Ovary (tissue), 9 donors: ENCODE measurements around the gene GLYR1. TPM values are rescaled to one million over a fixed set of nuclear protein-coding genes. Genes with fewer than 3 reads are reported as not detected.

Experiments used
- DNase-seq, 5 donors: peaks; one replicate each; pipeline ENCODE4 v3.0.0-alpha.2; 2019 to 2020
- H3K27ac ChIP-seq, 2 donors: fragments of 200-600 bp; one replicate each; pipeline versions ENCODE4 v1.5.1 to v1.8.0; 2019 to 2022
- H3K27me3 ChIP-seq: fragments of 200-600 bp; one replicate; pipeline ENCODE4 v1.8.0; 2022
- H3K36me3 ChIP-seq: fragments of 200-600 bp; sonication (generic); one replicate; pipeline ENCODE4 v1.5.1; 2019
- H3K4me1 ChIP-seq: one replicate; pipeline ENCODE4 v1.8.1; 2013; ENCODE audit warnings: mild to moderate bottlenecking, moderate library complexity; ENCODE audit not compliant: insufficient read depth
- H3K4me3 ChIP-seq: fragments of 200-600 bp; sonication (generic); one replicate; pipeline ENCODE4 v1.5.1; 2017
- H3K9me3 ChIP-seq, 2 donors: fragments of 200-600 bp in 1 of 2; sonication (generic) in 1 of 2; one replicate each; pipeline versions ENCODE4 v1.5.1 to v1.8.1; 2013 to 2019; ENCODE audit warnings: mild to moderate bottlenecking in 1 of 2, moderate library complexity in 1 of 2
- EP300 ChIP-seq: sonication (generic); formaldehyde crosslinking; IDR thresholded peaks from one replicate; pipeline ENCODE4 v1.6.1; 2017; ENCODE audit warnings: antibody characterized with exemption
- POLR2A ChIP-seq: fragments of 450-650 bp; IDR thresholded peaks from one replicate; pipeline ENCODE4 v1.6.1; 2017; ENCODE audit warnings: antibody characterized with exemption, mild to moderate bottlenecking, moderate library complexity
- WGBS, 3 donors: extraction: QIAGEN DNeasy Blood & Tissue Kit in 1 of 3; methylation state at CpG; one replicate each; pipeline versions ENCODE4 v1.1.5 to v1.1.7; 2013 to 2017; 5-methylcytosine and 5-hydroxymethylcytosine counted together
- intact Hi-C, 4 donors: fragments of 100-400 bp; cut with DNase I; formaldehyde crosslinking; loops; one replicate each; pipeline versions ENCODE4 v1.11.0 to v1.15.1; 2022 to 2023
- polyA plus RNA-seq, 2 donors: library from polyadenylated mRNA; stranded (reverse); fragments of 200-250 nt in 1 of 2; fragments of 350-450 nt in 1 of 2; fragmentation: Illumina TruSeq in 1 of 2; extraction: RNeasy Lipid Tissue Mini Kit (QIAGEN cat#74804) in 1 of 2; gene quantifications; one replicate each; pipeline ENCODE4 v1.2.3, GENCODE V29; 2013 to 2014
- total RNA-seq, 7 donors: library from RNA; depleted of rRNA in 2 of 7; stranded (reverse); fragments of >200 nt in 2 of 7; fragmentation: NEBNext Ultra II Directional in 3 of 7; extraction: Animal tissue kit (Norgen Biotek cat#: 25700) in 3 of 7; gene quantifications; one replicate each; pipeline versions ENCODE4 v1.1.0 to v1.2.4, GENCODE V29; 2016 to 2023
- TF ChIP-seq, protein P1 (sequence below), 3 donors: fragments of 450-650 bp in 2 of 3; fragments of 200-600 bp in 1 of 3; IDR thresholded peaks; one replicate each; pipeline versions ENCODE4 v1.5.1 to v1.8.0; 2016 to 2022; ENCODE audit warnings: antibody characterized with exemption in 3 of 3, mild to moderate bottlenecking in 1 of 3
- donor health status: DM: no; HTN: no; CAD: no; lungs with moderate emphysema.
- donor health status: DM: no; HTN: no; CAD: no.
- donor health status: Bipolar disorder and iron deficiency.
- donor health status: DM: yes; HTN: yes; CAD: no.
- donor health status: DM: no; HTN: no; CAD: no.
- donor health status: DM: yes; HTN: yes; CAD: no.

Gene GLYR1
- total and polyA plus RNA-seq, 9 donors: 30.3 to 79.5 (median 69.7) TPM

DNA sequence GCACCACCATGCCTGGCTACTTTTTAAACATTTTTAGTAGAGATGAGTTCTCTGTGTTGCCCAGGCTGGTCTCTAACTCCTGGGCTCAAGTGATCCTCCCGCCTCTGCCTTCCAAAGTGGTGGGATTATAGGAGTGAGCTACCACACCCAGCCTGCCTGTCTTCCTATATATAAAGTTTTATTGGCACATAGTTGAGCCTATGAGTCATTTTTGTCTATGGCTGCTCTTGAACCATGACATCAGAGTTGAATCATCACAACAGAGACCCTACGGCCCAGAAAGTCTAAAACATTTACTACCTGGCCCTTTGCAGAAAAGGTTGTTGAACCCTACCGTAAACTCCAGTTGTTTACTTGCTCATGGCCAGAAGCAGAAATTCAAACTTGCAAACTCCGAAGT is 66.9 kb downstream of the GLYR1 start:
- Histone ChIP-seq H3K4me3 (no peak overlapping the region), H3K36me3 (no peaks in the 10 kb centered on the region), H3K27ac (no peak overlapping the region), H3K9me3 (no peaks in the 10 kb centered on the region), H3K27me3 (no peaks in the 10 kb centered on the region), H3K4me1 (no peaks in the 10 kb centered on the region)
- no peak for DNase-seq
- intact Hi-C loops: no loop called here
- 75 to 79% (median 78%) methylated on average over 4 of the region's 4 CpGs for WGBS, 3 donors
- TF ChIP-seq, protein P1, sequence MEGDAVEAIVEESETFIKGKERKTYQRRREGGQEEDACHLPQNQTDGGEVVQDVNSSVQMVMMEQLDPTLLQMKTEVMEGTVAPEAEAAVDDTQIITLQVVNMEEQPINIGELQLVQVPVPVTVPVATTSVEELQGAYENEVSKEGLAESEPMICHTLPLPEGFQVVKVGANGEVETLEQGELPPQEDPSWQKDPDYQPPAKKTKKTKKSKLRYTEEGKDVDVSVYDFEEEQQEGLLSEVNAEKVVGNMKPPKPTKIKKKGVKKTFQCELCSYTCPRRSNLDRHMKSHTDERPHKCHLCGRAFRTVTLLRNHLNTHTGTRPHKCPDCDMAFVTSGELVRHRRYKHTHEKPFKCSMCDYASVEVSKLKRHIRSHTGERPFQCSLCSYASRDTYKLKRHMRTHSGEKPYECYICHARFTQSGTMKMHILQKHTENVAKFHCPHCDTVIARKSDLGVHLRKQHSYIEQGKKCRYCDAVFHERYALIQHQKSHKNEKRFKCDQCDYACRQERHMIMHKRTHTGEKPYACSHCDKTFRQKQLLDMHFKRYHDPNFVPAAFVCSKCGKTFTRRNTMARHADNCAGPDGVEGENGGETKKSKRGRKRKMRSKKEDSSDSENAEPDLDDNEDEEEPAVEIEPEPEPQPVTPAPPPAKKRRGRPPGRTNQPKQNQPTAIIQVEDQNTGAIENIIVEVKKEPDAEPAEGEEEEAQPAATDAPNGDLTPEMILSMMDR (IDR thresholded peaks at IDR 0.05): no peak
- TF ChIP-seq POLR2A (no peak), EP300 (no peak)

DNA sequence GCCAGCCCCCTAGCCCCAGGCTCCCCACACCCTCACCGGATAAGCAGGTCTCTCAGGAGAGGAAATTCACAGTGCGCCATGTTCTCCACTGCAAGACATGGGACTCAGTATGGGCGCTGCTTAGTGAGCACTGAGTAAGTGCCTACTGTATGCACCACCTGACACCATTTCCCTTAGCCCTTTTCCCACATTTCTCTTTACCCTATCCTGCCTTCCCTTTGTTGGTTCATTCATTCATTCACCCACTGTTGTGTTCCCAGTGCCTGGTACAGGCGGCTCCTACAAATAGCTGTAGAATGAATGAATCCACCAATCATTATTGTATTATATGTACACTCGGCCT is 69.1 kb downstream of the GLYR1 start:
- WGBS, 3 donors: 83 to 89% (median 88%) methylated on average over 5 of the region's 5 CpGs
- Histone ChIP-seq H3K27me3 (no peaks in the 10 kb centered on the region), H3K27ac (no peak overlapping the region), H3K4me3 (no peak overlapping the region), H3K36me3 (no peaks in the 10 kb centered on the region), H3K9me3 (no peaks in the 10 kb centered on the region), H3K4me1 (no peaks in the 10 kb centered on the region)
- TF ChIP-seq POLR2A (no peak), EP300 (no peak)
- TF ChIP-seq, protein P1 (IDR thresholded peaks at IDR 0.05): no peak
- intact Hi-C loops: no loop called here
- DNase-seq: no peak

DNA sequence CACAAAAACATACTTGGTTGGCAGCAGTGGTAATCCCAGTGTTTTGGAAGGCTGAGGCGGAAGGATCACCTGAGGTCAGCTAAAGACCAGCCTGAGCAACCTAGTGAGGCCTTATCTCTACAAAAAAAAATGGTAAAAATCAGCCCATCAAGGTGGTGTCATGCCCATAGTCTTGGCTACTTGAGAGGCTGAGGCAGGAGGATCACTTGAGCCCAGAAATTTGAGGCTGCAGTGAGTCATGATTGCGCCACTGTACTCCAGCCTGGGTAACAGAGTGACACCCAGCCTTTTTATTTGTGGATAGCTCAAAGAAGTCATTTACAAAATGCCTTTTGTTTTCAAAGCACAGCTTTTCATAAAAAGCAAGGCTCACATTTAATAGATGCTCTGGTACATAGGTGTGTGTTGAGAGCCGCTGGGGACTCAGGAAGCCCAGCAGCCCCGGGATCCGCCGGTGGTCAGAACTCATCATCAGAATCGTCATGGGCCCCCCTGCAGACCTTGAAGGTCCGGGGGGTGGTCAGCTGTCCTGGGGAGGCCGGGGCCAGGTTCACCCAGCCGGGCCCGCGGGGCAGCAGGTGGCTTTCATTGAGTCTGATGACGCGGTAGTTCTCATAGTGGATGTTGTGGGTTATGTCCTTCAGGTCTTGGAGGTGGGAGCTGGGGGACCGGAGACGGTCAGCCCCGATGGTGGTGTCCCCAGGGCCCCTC is 69.6 kb downstream of the GLYR1 start:
- H3K27ac ChIP-seq: no peak overlapping the region
- no peak for DNase-seq
- H3K4me1 ChIP-seq: no peaks in the 10 kb centered on the region
- H3K4me3 ChIP-seq: no peak overlapping the region
- TF ChIP-seq, protein P1 (IDR thresholded peaks at IDR 0.05): no peak
- TF ChIP-seq POLR2A (no peak), EP300 (no peak)
- no peaks in the 10 kb centered on the region for H3K36me3 ChIP-seq
- intact Hi-C loops: no loop called here
- no peaks in the 10 kb centered on the region for H3K9me3 ChIP-seq
- WGBS, 3 donors: 78 to 82% (median 78%) methylated on average over 16 to 17 of the region's 17 CpGs
- H3K27me3 ChIP-seq: no peaks in the 10 kb centered on the region

DNA sequence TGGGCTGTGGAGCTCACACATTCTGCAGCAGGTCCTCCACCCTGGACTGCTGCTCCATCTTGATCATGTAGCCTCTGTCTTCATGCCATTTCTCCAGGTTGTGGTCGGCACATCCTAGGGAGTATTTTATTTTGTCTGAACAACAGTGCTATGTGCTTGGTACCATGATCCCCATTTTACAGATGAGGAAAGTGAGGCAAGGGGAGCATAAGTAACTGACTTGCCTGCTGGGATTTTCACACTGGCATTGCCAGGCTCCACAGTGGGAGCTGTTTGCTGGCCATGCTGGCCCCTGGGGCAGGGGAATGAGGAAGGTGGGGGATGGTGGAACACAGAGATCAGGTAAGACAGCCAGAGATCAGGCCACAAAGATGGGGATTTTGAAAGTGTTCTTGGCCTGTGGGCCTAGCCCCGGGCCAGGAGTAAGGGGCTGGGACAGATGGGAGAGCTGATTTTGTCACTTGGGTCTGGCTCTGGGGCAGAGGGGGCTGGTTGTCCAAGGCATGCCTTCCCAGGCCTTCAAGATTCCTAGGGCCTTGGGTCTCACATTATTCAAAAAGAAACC is 70.9 kb downstream of the GLYR1 start:
- H3K27me3 ChIP-seq: no peaks in the 10 kb centered on the region
- intact Hi-C loops: no loop called here
- H3K27ac ChIP-seq: no peak overlapping the region
- no peaks in the 10 kb centered on the region for H3K9me3 ChIP-seq
- no peak for DNase-seq
- no peak overlapping the region for H3K4me3 ChIP-seq
- no peaks in the 10 kb centered on the region for H3K4me1 ChIP-seq
- H3K36me3 ChIP-seq: no peaks in the 10 kb centered on the region
- TF ChIP-seq, protein P1 (IDR thresholded peaks at IDR 0.05): no peak
- TF ChIP-seq EP300 (no peak), POLR2A (no peak)
- 84 to 89% (median 87%) methylated on average over 2 of the region's 2 CpGs for WGBS, 3 donors
